ENCODE results near the gene RPS6KA1.

RPS6KA1 gene

GRCh38 chr1:26557008-26557407, 27.4 kb downstream of the RPS6KA1 start:
- TF ChIP-seq POLR2AphosphoS5 (IDR thresholded peaks at IDR 0.05; ENCODE audit: low read depth) (no peak; the same call in 1 of the 2 replicates), GABPA (IDR thresholded peaks at IDR 0.05; ENCODE audit: low read depth) (no peak), REST (IDR thresholded peaks at IDR 0.05; ENCODE audit: insufficient replicate concordance, low read depth) (no peak), SPI1 (IDR thresholded peaks at IDR 0.05; ENCODE audit: borderline replicate concordance, low read depth) (no peak)
- TF ChIP-seq, protein P1, sequence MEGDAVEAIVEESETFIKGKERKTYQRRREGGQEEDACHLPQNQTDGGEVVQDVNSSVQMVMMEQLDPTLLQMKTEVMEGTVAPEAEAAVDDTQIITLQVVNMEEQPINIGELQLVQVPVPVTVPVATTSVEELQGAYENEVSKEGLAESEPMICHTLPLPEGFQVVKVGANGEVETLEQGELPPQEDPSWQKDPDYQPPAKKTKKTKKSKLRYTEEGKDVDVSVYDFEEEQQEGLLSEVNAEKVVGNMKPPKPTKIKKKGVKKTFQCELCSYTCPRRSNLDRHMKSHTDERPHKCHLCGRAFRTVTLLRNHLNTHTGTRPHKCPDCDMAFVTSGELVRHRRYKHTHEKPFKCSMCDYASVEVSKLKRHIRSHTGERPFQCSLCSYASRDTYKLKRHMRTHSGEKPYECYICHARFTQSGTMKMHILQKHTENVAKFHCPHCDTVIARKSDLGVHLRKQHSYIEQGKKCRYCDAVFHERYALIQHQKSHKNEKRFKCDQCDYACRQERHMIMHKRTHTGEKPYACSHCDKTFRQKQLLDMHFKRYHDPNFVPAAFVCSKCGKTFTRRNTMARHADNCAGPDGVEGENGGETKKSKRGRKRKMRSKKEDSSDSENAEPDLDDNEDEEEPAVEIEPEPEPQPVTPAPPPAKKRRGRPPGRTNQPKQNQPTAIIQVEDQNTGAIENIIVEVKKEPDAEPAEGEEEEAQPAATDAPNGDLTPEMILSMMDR (IDR thresholded peaks at IDR 0.05; ENCODE audit: insufficient read depth, low read length), result no peak
- Histone ChIP-seq H3K27ac (replicated peaks) (no peak overlapping the region), H3K27me3 (ENCODE audit: insufficient read depth, poor library complexity, severe bottlenecking) (no peaks in the 10 kb centered on the region), H3K4me3 (replicated peaks; ENCODE audit: insufficient read depth, low read length) (no peak overlapping the region)
- no peak for DNase-seq (ENCODE audit: low read depth in 1 of 2, low spot score in 1 of 2)

GRCh38 chr1:26558685-26559048, 29.1 kb downstream of the RPS6KA1 start:
- no peak for DNase-seq (ENCODE audit: low read depth in 1 of 2, low spot score in 1 of 2)
- Histone ChIP-seq H3K27ac (replicated peaks) (no peak overlapping the region), H3K4me3 (replicated peaks; ENCODE audit: insufficient read depth, low read length) (no peak overlapping the region), H3K27me3 (ENCODE audit: insufficient read depth, poor library complexity, severe bottlenecking) (no peaks in the 10 kb centered on the region)
- TF ChIP-seq GABPA (IDR thresholded peaks at IDR 0.05; ENCODE audit: low read depth) (no peak), SPI1 (IDR thresholded peaks at IDR 0.05; ENCODE audit: borderline replicate concordance, low read depth) (no peak), REST (IDR thresholded peaks at IDR 0.05; ENCODE audit: insufficient replicate concordance, low read depth) (no peak), POLR2AphosphoS5 (IDR thresholded peaks at IDR 0.05; ENCODE audit: low read depth) (no peak)
- TF ChIP-seq, protein P1 (IDR thresholded peaks at IDR 0.05; ENCODE audit: insufficient read depth, low read length), result no peak

DNA sequence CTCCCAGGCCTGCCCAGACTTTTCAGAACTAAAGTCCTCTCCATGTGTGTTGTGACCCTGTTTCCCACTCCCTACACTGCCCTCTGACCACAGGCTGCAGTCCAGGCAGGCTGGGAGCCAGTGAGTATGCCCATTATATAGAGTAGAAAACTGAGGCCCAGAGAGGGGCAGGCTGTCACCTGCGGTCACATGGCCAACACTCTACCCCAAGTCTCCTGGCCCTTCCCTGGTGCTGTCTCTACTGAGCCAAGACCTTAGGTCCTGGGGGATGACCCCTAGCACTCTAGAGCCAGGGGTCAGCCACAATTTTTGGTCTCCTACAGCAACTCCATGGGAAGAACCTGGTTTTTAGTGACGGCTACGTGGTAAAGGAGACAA, 30.8 kb downstream of the RPS6KA1 start:
- Histone ChIP-seq H3K4me3 (replicated peaks; ENCODE audit: insufficient read depth, low read length) (no peak overlapping the region), H3K27ac (replicated peaks) (no peak overlapping the region), H3K27me3 (ENCODE audit: insufficient read depth, poor library complexity, severe bottlenecking) (no peaks in the 10 kb centered on the region)
- no peak for DNase-seq (ENCODE audit: low read depth in 1 of 2, low spot score in 1 of 2)
- TF ChIP-seq, protein P1 (IDR thresholded peaks at IDR 0.05; ENCODE audit: insufficient read depth, low read length), result no peak
- TF ChIP-seq POLR2AphosphoS5 (IDR thresholded peaks at IDR 0.05; ENCODE audit: low read depth), result peak; percentile 58; the same call in 1 of the 2 replicates

DNA sequence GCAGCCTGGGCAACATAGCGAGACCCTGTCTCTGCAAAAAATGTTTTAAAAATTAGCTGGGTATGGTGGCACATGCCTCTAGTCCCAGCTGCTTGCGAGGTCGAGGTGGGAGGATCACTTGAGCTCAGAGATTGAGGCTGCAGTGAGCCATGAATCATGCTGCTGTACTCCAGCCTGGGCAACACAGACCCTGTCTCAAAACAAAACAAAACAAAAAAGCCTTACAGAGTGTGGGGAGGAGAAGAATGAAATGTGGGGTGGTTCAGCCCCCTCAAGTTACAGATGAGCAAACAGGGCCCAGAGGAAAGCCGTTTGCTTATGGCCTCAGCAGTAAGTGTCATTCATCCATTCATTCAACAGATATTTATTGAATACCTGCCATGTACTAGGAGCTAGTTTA, 40.7 kb downstream of the RPS6KA1 start:
- Histone ChIP-seq H3K27me3 (ENCODE audit: insufficient read depth, poor library complexity, severe bottlenecking) (no peaks in the 10 kb centered on the region), H3K27ac (replicated peaks) (no peak overlapping the region), H3K4me3 (replicated peaks; ENCODE audit: insufficient read depth, low read length) (no peak overlapping the region)
- no peak for DNase-seq (ENCODE audit: low read depth in 1 of 2, low spot score in 1 of 2)
- no peak for TF ChIP-seq GABPA (IDR thresholded peaks at IDR 0.05; ENCODE audit: low read depth)
- TF ChIP-seq, protein P1 (IDR thresholded peaks at IDR 0.05; ENCODE audit: insufficient read depth, low read length), result no peak

All from HL-60 (cell line).